HepG2 (cell line): Measurements from ENCODE around the gene SEC14L2. TPM values are rescaled to one million over a fixed set of nuclear protein-coding genes. Genes with fewer than 3 reads are reported as not detected.

Experiments used
- FOSL1 ChIP-seq: sonication (generic); formaldehyde crosslinking; IDR thresholded peaks from 2 replicates; pipeline ENCODE4 v1.9.0; 2021; ENCODE audit warnings: missing genetic modification reagents, borderline replicate concordance
- FOXJ3 ChIP-seq: sonication (generic); formaldehyde crosslinking; IDR thresholded peaks from 2 replicates; pipeline ENCODE4 v1.4.0; 2020; ENCODE audit warnings: missing genetic modification reagents, mild to moderate bottlenecking, borderline replicate concordance
- GFI1 ChIP-seq: sonication (generic); formaldehyde crosslinking; IDR thresholded peaks from 2 replicates; pipeline ENCODE4 v1.5.0; 2020; ENCODE audit warnings: missing genetic modification reagents, mild to moderate bottlenecking, borderline replicate concordance
- HCFC1 ChIP-seq: fragments of 150-350 bp; IDR thresholded peaks from 2 replicates; pipeline ENCODE4 v1.6.1; 2014; ENCODE audit warnings: low read depth, low read length
- IRF2 ChIP-seq: IDR thresholded peaks from 2 replicates; pipeline ENCODE4 v1.6.1; 2018; ENCODE audit warnings: missing genetic modification reagents, missing compliant biosample characterization
- MAF1 ChIP-seq: sonication (generic); formaldehyde crosslinking; IDR thresholded peaks from 2 replicates; pipeline ENCODE4 v1.5.0; 2020; ENCODE audit warnings: missing genetic modification reagents, borderline replicate concordance
- MAZ ChIP-seq, 2 experiments: sonication (generic) in 1 of 2; formaldehyde crosslinking in 1 of 2; IDR thresholded peaks; 2 replicates each; pipeline versions ENCODE4 v1.5.0 to v1.6.1; 2012 to 2020; ENCODE audit warnings: low read depth in 2 of 2, mild to moderate bottlenecking in 2 of 2, borderline replicate concordance in 1 of 2, improper control_type of control experiment in 1 of 2, low read length in 1 of 2, missing genetic modification reagents in 1 of 2, moderate library complexity in 1 of 2
- MEIS2 ChIP-seq: sonication (generic); formaldehyde crosslinking; IDR thresholded peaks from 2 replicates; pipeline ENCODE4 v1.9.0; 2021; ENCODE audit warnings: mild to moderate bottlenecking, missing genetic modification reagents
- NFRKB ChIP-seq: fragments of 450-650 bp; IDR thresholded peaks from 2 replicates; pipeline ENCODE4 v1.6.1; 2017
- NFYB ChIP-seq: sonication (generic); formaldehyde crosslinking; IDR thresholded peaks from 2 replicates; pipeline ENCODE4 v1.4.0; 2020; ENCODE audit warnings: missing genetic modification reagents
- PHB2 ChIP-seq: fragments of 450-650 bp; IDR thresholded peaks from 2 replicates; pipeline ENCODE4 v1.6.1; 2018; ENCODE audit not compliant: partially characterized antibody
- PHF5A ChIP-seq: IDR thresholded peaks from one replicate; pipeline ENCODE4 v1.6.1; 2018; ENCODE audit warnings: low read depth, missing genetic modification reagents; ENCODE audit not compliant: unreplicated experiment
- POLR2G ChIP-seq: fragments of 200-400 bp; formaldehyde crosslinking; IDR thresholded peaks from 2 replicates; pipeline ENCODE4 v1.6.1; 2018; ENCODE audit warnings: mild to moderate bottlenecking, low read depth, low read length, moderate library complexity
- TARDBP ChIP-seq: sonication (generic); formaldehyde crosslinking; IDR thresholded peaks from 2 replicates; pipeline ENCODE4 v1.8.0; 2022; ENCODE audit warnings: mild to moderate bottlenecking, missing genetic modification reagents
- ZC3H13 ChIP-seq: sonication (generic); formaldehyde crosslinking; IDR thresholded peaks from 2 replicates; pipeline ENCODE4 v1.8.1; 2023; ENCODE audit warnings: mild to moderate bottlenecking, missing genetic modification reagents, moderate library complexity
- ZFP90 ChIP-seq: sonication (generic); formaldehyde crosslinking; IDR thresholded peaks from 2 replicates; pipeline ENCODE4 v1.8.0; 2022; ENCODE audit warnings: missing genetic modification reagents, mild to moderate bottlenecking, inconsistent platforms, borderline replicate concordance
- ZKSCAN5 ChIP-seq: sonication (generic); formaldehyde crosslinking; IDR thresholded peaks from 2 replicates; pipeline ENCODE4 v1.5.1; 2020; ENCODE audit warnings: mild to moderate bottlenecking, missing genetic modification reagents
- ZNF598 ChIP-seq: sonication (generic); formaldehyde crosslinking; IDR thresholded peaks from 2 replicates; pipeline ENCODE4 v1.5.1; 2020; ENCODE audit warnings: mild to moderate bottlenecking, missing genetic modification reagents, borderline replicate concordance
- ZNF670 ChIP-seq: sonication (generic); formaldehyde crosslinking; IDR thresholded peaks from 2 replicates; pipeline ENCODE4 v1.8.0; 2022; ENCODE audit warnings: mild to moderate bottlenecking, missing genetic modification reagents, borderline replicate concordance
- ZNF724P ChIP-seq: sonication (generic); formaldehyde crosslinking; IDR thresholded peaks from 2 replicates; pipeline ENCODE4 v1.8.0; 2022; ENCODE audit warnings: missing genetic modification reagents, borderline replicate concordance
- ZNF891 ChIP-seq: sonication (generic); formaldehyde crosslinking; IDR thresholded peaks from 2 replicates; pipeline ENCODE4 v1.5.0; 2020; ENCODE audit warnings: mild to moderate bottlenecking, missing genetic modification reagents
- polyA plus RNA-seq, 8 experiments: library from polyadenylated mRNA; depleted of rRNA in 3 of 8; stranded (reverse) in 7 of 8; unstranded in 1 of 8; fragments of >200 nt; fragmentation: Illumina TruSeq in 4 of 8; extraction: Trizol in 4 of 8; gene quantifications; 2 replicates each; pipeline versions ENCODE4 v1.2.1 to v1.2.3, GENCODE V29; 2011 to 2016; ENCODE audit warnings: low read depth in 4 of 8, missing spikeins in 1 of 8, mixed read lengths in 1 of 8; ENCODE audit not compliant: insufficient read depth in 1 of 8
- total RNA-seq, 5 experiments: library from RNA; depleted of rRNA; stranded (reverse); fragments of >200 nt; fragmentation: Illumina TruSeq; extraction: Trizol; gene quantifications; 2 replicates each; pipeline ENCODE4 v1.2.3, GENCODE V29; 2016; ENCODE audit warnings: low read depth in 1 of 5
- TF ChIP-seq, protein P1 (sequence below): sonication (generic); formaldehyde crosslinking; IDR thresholded peaks from 2 replicates; pipeline ENCODE4 v1.5.0; 2020; ENCODE audit warnings: missing genetic modification reagents
- TF ChIP-seq, protein P2 (sequence below): sonication (generic); formaldehyde crosslinking; conservative IDR thresholded peaks from 2 replicates; pipeline ENCODE4 v1.5.0; 2020; ENCODE audit warnings: missing genetic modification reagents
- TF ChIP-seq, protein P3 (sequence below), 2 experiments: sonication (generic) in 1 of 2; formaldehyde crosslinking in 1 of 2; IDR thresholded peaks; 2 replicates each; pipeline versions ENCODE4 v1.4.0 to v1.6.1; 2018 to 2020; ENCODE audit warnings: missing genetic modification reagents in 2 of 2, borderline replicate concordance in 1 of 2, low read depth in 1 of 2, mild to moderate bottlenecking in 1 of 2, missing biosample characterization in 1 of 2

The SEC14L2 gene
- total and polyA plus RNA-seq, 2 of the 13 experiments (the other 11 are each of a cell fraction or from before 2014, with no cell fraction given) = 4.1 to 5.1 TPM

DNA sequence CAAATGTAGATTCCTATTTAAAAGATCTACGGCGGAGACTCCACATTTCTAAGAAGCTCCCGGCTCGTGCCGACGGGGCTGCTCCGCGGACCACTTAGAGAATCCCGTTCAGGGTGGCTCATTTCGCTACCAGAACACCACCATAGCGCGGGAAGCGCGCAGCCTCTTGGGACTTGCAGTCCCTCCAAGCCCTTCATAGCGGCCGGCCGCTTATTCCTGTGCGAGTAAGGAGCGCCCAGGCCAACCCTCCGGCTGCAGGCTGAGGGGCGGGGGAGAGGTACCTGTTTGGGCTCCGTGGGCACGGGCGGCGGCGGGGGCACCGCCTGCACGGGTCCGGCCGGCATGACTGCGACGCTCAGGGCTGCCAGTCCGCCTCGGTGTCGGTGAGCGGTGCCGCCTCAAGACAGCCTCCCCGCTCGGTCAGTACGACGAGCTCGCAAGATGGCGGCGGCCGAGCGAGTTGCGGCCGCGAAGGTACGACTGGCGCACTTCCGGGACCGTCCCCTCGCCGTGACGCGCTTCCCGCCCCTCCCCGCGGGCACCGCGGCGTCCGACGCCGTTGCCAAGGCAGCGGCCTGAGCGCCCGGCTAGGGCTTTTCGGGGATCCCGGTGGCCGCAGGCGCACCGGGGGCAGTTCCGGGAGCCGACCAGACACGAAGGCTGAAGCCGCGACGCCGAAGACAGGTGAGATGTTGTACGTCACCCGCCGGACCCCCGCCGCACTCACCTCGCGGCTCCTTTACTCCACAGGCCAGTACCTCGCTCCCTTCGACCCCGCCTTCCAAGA lies 40.2 kb upstream of the SEC14L2 start, which contains the start of the genes CCDC157 and SF3A1 (continued):
- TF ChIP-seq, protein P1, sequence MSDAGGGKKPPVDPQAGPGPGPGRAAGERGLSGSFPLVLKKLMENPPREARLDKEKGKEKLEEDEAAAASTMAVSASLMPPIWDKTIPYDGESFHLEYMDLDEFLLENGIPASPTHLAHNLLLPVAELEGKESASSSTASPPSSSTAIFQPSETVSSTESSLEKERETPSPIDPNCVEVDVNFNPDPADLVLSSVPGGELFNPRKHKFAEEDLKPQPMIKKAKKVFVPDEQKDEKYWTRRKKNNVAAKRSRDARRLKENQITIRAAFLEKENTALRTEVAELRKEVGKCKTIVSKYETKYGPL = peak; percentile 70; the same call in 1 of the 2 replicates
- TF ChIP-seq FOSL1 (CRISPR knock-in tag) (peak; percentile 9; the same call in 1 of the 2 replicates), FOXJ3 (CRISPR knock-in tag) (no peak), TARDBP (CRISPR knock-in tag) (peak; percentile 71), MEIS2 (CRISPR knock-in tag) (peak; percentile 49; the same call in 1 of the 2 replicates), ZC3H13 (no peak), MAZ (IDR thresholded peaks at IDR 0.05; ENCODE audit: borderline replicate concordance, low read depth, low read length) (peak; percentile 66; the same call in 1 of the 2 replicates), MAZ (CRISPR knock-in tag; IDR thresholded peaks at IDR 0.05; ENCODE audit: low read depth) (peak; percentile 96), NFYB (CRISPR knock-in tag) (no peak), GFI1 (no peak), ZNF670 (CRISPR knock-in tag) (peak; percentile 55; the same call in 1 of the 2 replicates), ZFP90 (CRISPR knock-in tag) (peak; percentile 68; the same call in 1 of the 2 replicates), IRF2 (peak; percentile 66; the same call in 1 of the 2 replicates), ZNF891 (peak; percentile 78), ZKSCAN5 (CRISPR knock-in tag) (no peak), ZNF598 (peak; percentile 81; the same call in 1 of the 2 replicates), NFRKB (peak; percentile 78), MAF1 (CRISPR knock-in tag) (peak; percentile 85; the same call in 1 of the 2 replicates), PHF5A (no peak), HCFC1 (peak; percentile 51), POLR2G (peak; percentile 93), ZNF724P (CRISPR knock-in tag) (0 out of 2 replicates have a peak, but pooled peaks have one; percentile 87), PHB2 (no peak)
- TF ChIP-seq, protein P2, sequence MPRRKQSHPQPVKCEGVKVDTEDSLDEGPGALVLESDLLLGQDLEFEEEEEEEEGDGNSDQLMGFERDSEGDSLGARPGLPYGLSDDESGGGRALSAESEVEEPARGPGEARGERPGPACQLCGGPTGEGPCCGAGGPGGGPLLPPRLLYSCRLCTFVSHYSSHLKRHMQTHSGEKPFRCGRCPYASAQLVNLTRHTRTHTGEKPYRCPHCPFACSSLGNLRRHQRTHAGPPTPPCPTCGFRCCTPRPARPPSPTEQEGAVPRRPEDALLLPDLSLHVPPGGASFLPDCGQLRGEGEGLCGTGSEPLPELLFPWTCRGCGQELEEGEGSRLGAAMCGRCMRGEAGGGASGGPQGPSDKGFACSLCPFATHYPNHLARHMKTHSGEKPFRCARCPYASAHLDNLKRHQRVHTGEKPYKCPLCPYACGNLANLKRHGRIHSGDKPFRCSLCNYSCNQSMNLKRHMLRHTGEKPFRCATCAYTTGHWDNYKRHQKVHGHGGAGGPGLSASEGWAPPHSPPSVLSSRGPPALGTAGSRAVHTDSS (CRISPR knock-in tag) = no peak
- TF ChIP-seq, protein P3, sequence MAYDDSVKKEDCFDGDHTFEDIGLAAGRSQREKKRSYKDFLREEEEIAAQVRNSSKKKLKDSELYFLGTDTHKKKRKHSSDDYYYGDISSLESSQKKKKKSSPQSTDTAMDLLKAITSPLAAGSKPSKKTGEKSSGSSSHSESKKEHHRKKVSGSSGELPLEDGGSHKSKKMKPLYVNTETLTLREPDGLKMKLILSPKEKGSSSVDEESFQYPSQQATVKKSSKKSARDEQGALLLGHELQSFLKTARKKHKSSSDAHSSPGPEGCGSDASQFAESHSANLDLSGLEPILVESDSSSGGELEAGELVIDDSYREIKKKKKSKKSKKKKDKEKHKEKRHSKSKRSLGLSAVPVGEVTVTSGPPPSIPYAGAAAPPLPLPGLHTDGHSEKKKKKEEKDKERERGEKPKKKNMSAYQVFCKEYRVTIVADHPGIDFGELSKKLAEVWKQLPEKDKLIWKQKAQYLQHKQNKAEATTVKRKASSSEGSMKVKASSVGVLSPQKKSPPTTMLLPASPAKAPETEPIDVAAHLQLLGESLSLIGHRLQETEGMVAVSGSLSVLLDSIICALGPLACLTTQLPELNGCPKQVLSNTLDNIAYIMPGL (CRISPR knock-in tag; IDR thresholded peaks at IDR 0.05; ENCODE audit: borderline replicate concordance in 1 of 2, low read depth in 1 of 2) = peak in 1 of 2 experiments; percentile 71
